HepG2 (cell line): ENCODE data around the gene HNRNPA0. TPM values are rescaled to one million over a fixed set of nuclear protein-coding genes. Genes with fewer than 3 reads are reported as not detected.

Experiments used
- ATAC-seq: fragments of 200-7000 bp; cut with Tn5 transposase; 3 replicates; pipeline ENCODE4 v1.9.1; 2020; ENCODE audit warnings: mild to moderate bottlenecking, moderate library complexity
- BruUV-seq: library from RNA; stranded (reverse); fragments of 400-500 nt; replicated peaks from 2 replicates; lab custom pipeline; 2021; lab: Mats Ljungman, UMichigan
- CTCF ChIA-PET: fragments of 300-600 bp; formaldehyde crosslinking; extraction: SDS; loops from one replicate; lab custom pipeline; 2021; ENCODE audit warnings: low total read pairs, inconsistent platforms, low intra/inter-chr PET ratio; lab: Yijun Ruan, JAX
- POLR2A ChIA-PET: fragments of 350-600 bp; sonication (Branson Sonifier 250); formaldehyde crosslinking; loops from one replicate; lab custom pipeline; 2020; ENCODE audit warnings: antibody characterized with exemption, inconsistent platforms; lab: Yijun Ruan, JAX
- DNase-seq: peaks from one replicate; pipeline ENCODE4 v3.0.0-alpha.2; 2015; ENCODE audit warnings: low spot score
- FAIRE-seq: peaks from 3 replicates; lab custom pipeline; 2011; peaks lifted over from hg19 to GRCh38; lab: Jason Lieb, UNC
- H2AFZ ChIP-seq: one replicate; pipeline ENCODE4 v1.6.1; 2011; ENCODE audit warnings: low read length, inconsistent platforms
- H3K27ac ChIP-seq: fragments of 300-600 bp; 3 replicates; pipeline ENCODE4 v1.8.0; 2011; ENCODE audit warnings: mixed run types, mild to moderate bottlenecking, mixed read lengths, low read length, inconsistent platforms; ENCODE audit not compliant: insufficient read depth; ENCODE audit errors: extremely low read length
- H3K27me3 ChIP-seq, 2 experiments: fragments of 200-600 bp in 1 of 2; 2 replicates in 1 of 2; 3 replicates in 1 of 2; pipeline versions ENCODE4 v1.6.0 to v1.8.0; 2011; ENCODE audit warnings: low read length in 2 of 2, mild to moderate bottlenecking in 2 of 2, moderate library complexity in 2 of 2, inconsistent platforms in 1 of 2; ENCODE audit not compliant: insufficient read depth in 2 of 2, control insufficient read depth in 1 of 2
- H3K36me3 ChIP-seq, 2 experiments: fragments of 200-600 bp in 1 of 2; replicated peaks in 1 of 2; 2 replicates in 1 of 2; 3 replicates in 1 of 2; pipeline versions ENCODE4 v1.5.1 to v1.8.0; 2011; ENCODE audit warnings: low read length in 2 of 2, inconsistent platforms in 1 of 2; ENCODE audit not compliant: insufficient read depth in 2 of 2, control insufficient read depth in 1 of 2
- H3K4me1 ChIP-seq: 2 replicates; pipeline ENCODE4 v1.5.1; 2012; ENCODE audit warnings: low read length, inconsistent platforms; ENCODE audit not compliant: insufficient read depth
- H3K4me2 ChIP-seq: 2 replicates; pipeline ENCODE4 v1.6.0; 2011; ENCODE audit warnings: low read depth, low read length, inconsistent platforms
- H3K4me3 ChIP-seq, 3 experiments: fragments of 200-600 bp in 1 of 3; sonication (generic), shearing (Covaris generic) in 1 of 3; replicated peaks in 1 of 3; 2 replicates each; pipeline ENCODE4 v1.5.1; 2011 to 2016; ENCODE audit warnings: low read length in 3 of 3, inconsistent platforms in 2 of 3, low read depth in 2 of 3, mild to moderate bottlenecking in 2 of 3, control low read depth in 1 of 3, mixed read lengths in 1 of 3; ENCODE audit not compliant: insufficient read depth in 1 of 3
- H3K79me2 ChIP-seq: one replicate; pipeline ENCODE4 v1.6.1; 2011; ENCODE audit warnings: low read length, inconsistent platforms; ENCODE audit not compliant: insufficient read depth
- H3K9ac ChIP-seq: 2 replicates; pipeline ENCODE4 v1.6.0; 2011; ENCODE audit warnings: mild to moderate bottlenecking, low read depth, low read length, inconsistent platforms; ENCODE audit not compliant: insufficient read depth
- H3K9me3 ChIP-seq: 2 replicates; pipeline ENCODE4 v1.5.1; 2012; ENCODE audit warnings: mild to moderate bottlenecking, low read length
- H4K20me1 ChIP-seq: 2 replicates; pipeline ENCODE4 v1.6.0; 2011; ENCODE audit warnings: inconsistent platforms, mild to moderate bottlenecking, low read length, moderate library complexity; ENCODE audit not compliant: insufficient read depth
- ATF1 ChIP-seq: IDR thresholded peaks from 2 replicates; pipeline ENCODE4 v1.6.1; 2016; ENCODE audit warnings: mild to moderate bottlenecking, control low read depth
- BRD4 ChIP-seq: sonication (generic); formaldehyde crosslinking; IDR thresholded peaks from 2 replicates; pipeline ENCODE4 v1.4.0; 2020; ENCODE audit warnings: missing genetic modification reagents
- DMAP1 ChIP-seq: IDR thresholded peaks from 2 replicates; pipeline ENCODE4 v1.6.1; 2016
- ERF ChIP-seq: IDR thresholded peaks from 2 replicates; pipeline ENCODE4 v1.6.1; 2018; ENCODE audit warnings: missing biosample characterization, missing genetic modification reagents
- YEATS4 ChIP-seq: sonication (generic); formaldehyde crosslinking; IDR thresholded peaks from 2 replicates; pipeline ENCODE4 v1.4.0; 2020; ENCODE audit warnings: missing genetic modification reagents, borderline replicate concordance
- ZBTB25 ChIP-seq: IDR thresholded peaks from 2 replicates; pipeline ENCODE4 v1.6.1; 2018; ENCODE audit warnings: missing genetic modification reagents
- ZKSCAN5 ChIP-seq: sonication (generic); formaldehyde crosslinking; IDR thresholded peaks from 2 replicates; pipeline ENCODE4 v1.5.1; 2020; ENCODE audit warnings: mild to moderate bottlenecking, missing genetic modification reagents
- ZNF558 ChIP-seq: sonication (generic); formaldehyde crosslinking; IDR thresholded peaks from 2 replicates; pipeline ENCODE4 v1.9.0; 2022; ENCODE audit warnings: mild to moderate bottlenecking, missing genetic modification reagents, borderline replicate concordance
- WGBS: methylation state at CpG from one replicate; pipeline ENCODE4 v1.1.6; 2017; ENCODE audit warnings: low lambda C conversion rate; 5-methylcytosine and 5-hydroxymethylcytosine counted together
- in situ Hi-C: cut with HindIII; loops from 2 replicates; pipeline ENCODE4 v1.10.0; 2017; ENCODE audit warnings: low pct_unique_long_range_greater_than_20kb; ENCODE audit not compliant: extremely low pct_ligation_motif_present
- intact Hi-C: fragments of 100-400 bp; cut with micrococcal nuclease; formaldehyde crosslinking; loops from one replicate; pipeline ENCODE4 v1.10.0; 2022; ENCODE audit not compliant: unreplicated experiment
- polyA plus RNA-seq, 8 experiments: library from polyadenylated mRNA; depleted of rRNA in 3 of 8; stranded (reverse) in 7 of 8; unstranded in 1 of 8; fragments of >200 nt; fragmentation: Illumina TruSeq in 4 of 8; extraction: Trizol in 4 of 8; gene quantifications; 2 replicates each; pipeline versions ENCODE4 v1.2.1 to v1.2.3, GENCODE V29; 2011 to 2016; ENCODE audit warnings: low read depth in 4 of 8, missing spikeins in 1 of 8, mixed read lengths in 1 of 8; ENCODE audit not compliant: insufficient read depth in 1 of 8
- total RNA-seq, 5 experiments: library from RNA; depleted of rRNA; stranded (reverse); fragments of >200 nt; fragmentation: Illumina TruSeq; extraction: Trizol; gene quantifications; 2 replicates each; pipeline ENCODE4 v1.2.3, GENCODE V29; 2016; ENCODE audit warnings: low read depth in 1 of 5
- TF ChIP-seq, protein P1 (sequence below), 2 experiments: fragments of 450-650 bp in 1 of 2; sonication (generic) in 1 of 2; formaldehyde crosslinking in 1 of 2; IDR thresholded peaks; 2 replicates each; pipeline versions ENCODE4 v1.6.1 to v1.8.0; 2016 to 2022; ENCODE audit warnings: antibody characterized with exemption in 1 of 2, mild to moderate bottlenecking in 1 of 2, missing genetic modification reagents in 1 of 2

The HNRNPA0 gene
- total and polyA plus RNA-seq, 2 of the 13 experiments (the other 11 are each of a cell fraction or from before 2014, with no cell fraction given), result 9.0 to 12.9 TPM

DNA sequence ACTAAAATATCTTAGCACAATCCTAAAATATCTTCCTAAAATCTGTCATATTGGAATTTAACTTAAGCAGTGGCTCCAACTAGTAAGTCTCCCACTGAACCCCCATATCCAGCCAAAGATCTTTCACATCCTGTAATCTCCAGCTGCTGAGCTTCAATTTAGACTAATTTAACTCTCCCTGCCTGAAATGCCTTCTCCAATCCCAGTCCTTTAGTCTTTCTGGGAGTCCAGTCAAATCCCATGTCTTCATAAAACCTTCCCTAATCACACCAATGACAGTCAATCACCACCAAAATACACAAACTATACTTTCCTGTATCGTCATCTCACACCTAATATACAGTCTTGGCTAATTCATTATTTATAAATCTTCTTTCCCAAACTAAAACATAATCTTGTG, 17.7 kb downstream of the HNRNPA0 start:
- DNase-seq (no peak), ATAC-seq (no peak), FAIRE-seq (no peak)
- ChIA-PET CTCF (interaction anchor here (0.7 kb wide), 1 partner anchor 76 kb away, joined by 5 read pairs; no protein-coding TSS in a partner anchor), POLR2A (no interaction called here)
- in situ Hi-C loops (loop anchor here (5.0 kb wide), 1 partner anchor 74 kb away; no protein-coding TSS in a partner anchor), intact Hi-C loops (no loop called here)
- Histone ChIP-seq H3K79me2 (no peaks in the 10 kb centered on the region), H3K27me3 (peaks cover 2 to 42% of the 10 kb centered on the region in 2 experiments; a peak in 4 of 5 replicates), H4K20me1 (no peaks in the 10 kb centered on the region), H2AFZ (no peak overlapping the region), H3K36me3 (no peaks in the 10 kb centered on the region), H3K27ac (no peak overlapping the region), H3K4me2 (no peak overlapping the region), H3K4me1 (peaks cover 24% of the 10 kb centered on the region), H3K9me3 (no peaks in the 10 kb centered on the region), H3K9ac (no peak overlapping the region), H3K4me3 (no peak overlapping the region)
- 28% methylated on average over 1 of the region's 1 CpG for WGBS
- no TSS peak for BruUV-seq
- no peak for TF ChIP-seq ERF (CRISPR knock-in tag)
- TF ChIP-seq ATF1 (CRISPR knock-in tag), result no peak
- TF ChIP-seq DMAP1 (CRISPR knock-in tag), result no peak
- TF ChIP-seq ZNF558, result no peak
- no peak for TF ChIP-seq ZBTB25 (CRISPR knock-in tag)
- TF ChIP-seq BRD4 (CRISPR knock-in tag), result no peak
- TF ChIP-seq, protein P1, sequence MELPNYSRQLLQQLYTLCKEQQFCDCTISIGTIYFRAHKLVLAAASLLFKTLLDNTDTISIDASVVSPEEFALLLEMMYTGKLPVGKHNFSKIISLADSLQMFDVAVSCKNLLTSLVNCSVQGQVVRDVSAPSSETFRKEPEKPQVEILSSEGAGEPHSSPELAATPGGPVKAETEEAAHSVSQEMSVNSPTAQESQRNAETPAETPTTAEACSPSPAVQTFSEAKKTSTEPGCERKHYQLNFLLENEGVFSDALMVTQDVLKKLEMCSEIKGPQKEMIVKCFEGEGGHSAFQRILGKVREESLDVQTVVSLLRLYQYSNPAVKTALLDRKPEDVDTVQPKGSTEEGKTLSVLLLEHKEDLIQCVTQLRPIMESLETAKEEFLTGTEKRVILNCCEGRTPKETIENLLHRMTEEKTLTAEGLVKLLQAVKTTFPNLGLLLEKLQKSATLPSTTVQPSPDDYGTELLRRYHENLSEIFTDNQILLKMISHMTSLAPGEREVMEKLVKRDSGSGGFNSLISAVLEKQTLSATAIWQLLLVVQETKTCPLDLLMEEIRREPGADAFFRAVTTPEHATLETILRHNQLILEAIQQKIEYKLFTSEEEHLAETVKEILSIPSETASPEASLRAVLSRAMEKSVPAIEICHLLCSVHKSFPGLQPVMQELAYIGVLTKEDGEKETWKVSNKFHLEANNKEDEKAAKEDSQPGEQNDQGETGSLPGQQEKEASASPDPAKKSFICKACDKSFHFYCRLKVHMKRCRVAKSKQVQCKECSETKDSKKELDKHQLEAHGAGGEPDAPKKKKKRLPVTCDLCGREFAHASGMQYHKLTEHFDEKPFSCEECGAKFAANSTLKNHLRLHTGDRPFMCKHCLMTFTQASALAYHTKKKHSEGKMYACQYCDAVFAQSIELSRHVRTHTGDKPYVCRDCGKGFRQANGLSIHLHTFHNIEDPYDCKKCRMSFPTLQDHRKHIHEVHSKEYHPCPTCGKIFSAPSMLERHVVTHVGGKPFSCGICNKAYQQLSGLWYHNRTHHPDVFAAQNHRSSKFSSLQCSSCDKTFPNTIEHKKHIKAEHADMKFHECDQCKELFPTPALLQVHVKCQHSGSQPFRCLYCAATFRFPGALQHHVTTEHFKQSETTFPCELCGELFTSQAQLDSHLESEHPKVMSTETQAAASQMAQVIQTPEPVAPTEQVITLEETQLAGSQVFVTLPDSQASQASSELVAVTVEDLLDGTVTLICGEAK (IDR thresholded peaks at IDR 0.05), result no peak
- TF ChIP-seq, protein P1 (CRISPR knock-in tag; IDR thresholded peaks at IDR 0.05), result no peak
- TF ChIP-seq YEATS4 (CRISPR knock-in tag), result no peak
- no peak for TF ChIP-seq ZKSCAN5 (CRISPR knock-in tag)
